Activated CD8-positive, alpha-beta memory T cell treated with anti-CD3 and anti-CD28 coated beads for 48 hours (primary cell): ENCODE results near the gene NOC4L.
"Not testable (repeated sequence)": the region's sequence is repeated elsewhere in the genome, so short reads cannot be mapped to it uniquely, and the experiment has no call there.

Source experiments
- DNase-seq, 3 experiments: peaks; one replicate each; pipeline ENCODE4 v3.0.0-alpha.2; 2020; ENCODE audit warnings: low read depth in 2 of 3, low spot score in 2 of 3

Gene NOC4L

DNA sequence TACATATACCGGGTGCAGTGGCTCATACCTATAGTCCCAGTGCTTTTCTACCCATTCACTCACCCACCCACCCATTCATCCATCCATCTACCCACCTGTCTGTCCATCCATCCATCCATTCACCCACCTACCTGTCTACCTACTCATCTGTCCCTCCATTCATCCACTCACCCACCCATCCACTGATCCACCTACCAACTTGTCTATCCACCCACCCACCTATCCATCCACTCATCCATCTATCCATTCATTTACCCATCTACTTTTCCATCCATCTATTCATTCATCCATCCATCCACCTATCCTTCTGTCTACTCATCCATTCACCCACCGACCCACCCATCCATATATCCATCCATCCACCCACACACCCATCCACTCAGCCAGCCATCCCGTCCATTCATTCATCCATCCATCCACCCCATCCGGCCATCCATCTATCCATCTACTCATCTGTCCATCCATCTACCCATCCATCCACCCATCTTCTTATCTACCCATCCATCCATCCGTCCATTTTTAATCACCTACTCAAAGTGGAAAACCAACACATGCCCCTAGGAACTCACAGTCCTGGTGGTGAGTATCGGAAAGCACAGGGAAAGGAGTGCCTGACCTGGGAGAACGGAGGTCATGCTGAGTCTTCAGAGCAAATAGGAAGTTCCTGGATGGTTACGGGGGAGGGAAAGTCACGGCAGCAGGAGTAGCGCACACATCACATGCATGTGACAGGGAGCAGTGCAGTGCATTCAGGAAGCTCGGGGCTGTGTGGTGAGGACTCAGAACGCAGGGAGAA lies 20.1 kb upstream of the NOC4L start:
- no peak for DNase-seq

DNA sequence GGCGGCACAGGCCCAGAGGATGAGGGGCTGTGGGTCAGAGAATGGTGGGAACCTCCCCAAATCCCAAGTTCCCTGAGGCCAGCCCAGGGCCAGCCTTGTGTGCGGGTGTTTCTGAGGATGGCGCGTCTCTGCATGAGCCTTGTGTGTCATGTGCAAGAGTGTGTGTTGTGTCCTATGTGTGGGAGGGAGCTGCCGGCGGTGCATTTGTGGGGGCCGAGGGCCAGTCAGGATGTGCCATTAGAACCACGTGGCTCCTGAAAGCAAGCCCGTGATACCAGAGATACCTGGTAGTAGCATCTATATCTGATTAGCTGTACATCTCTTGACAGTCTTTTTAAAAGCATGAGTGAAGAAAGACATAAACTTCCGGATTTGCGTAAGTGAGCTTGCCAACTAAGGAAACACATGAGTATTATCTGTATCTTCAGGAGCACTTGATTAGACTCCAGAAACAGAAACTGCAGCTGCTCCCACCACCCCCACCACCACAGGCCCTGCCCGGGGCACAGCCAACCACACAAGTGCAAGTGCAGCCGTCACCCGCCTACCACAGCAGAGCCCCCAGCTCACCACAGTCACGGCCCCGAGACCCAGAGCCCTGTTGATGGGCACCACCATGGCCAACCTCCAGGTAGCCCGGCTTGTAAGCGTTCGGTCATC lies 19.4 kb upstream of the NOC4L start:
- no peak for DNase-seq

DNA sequence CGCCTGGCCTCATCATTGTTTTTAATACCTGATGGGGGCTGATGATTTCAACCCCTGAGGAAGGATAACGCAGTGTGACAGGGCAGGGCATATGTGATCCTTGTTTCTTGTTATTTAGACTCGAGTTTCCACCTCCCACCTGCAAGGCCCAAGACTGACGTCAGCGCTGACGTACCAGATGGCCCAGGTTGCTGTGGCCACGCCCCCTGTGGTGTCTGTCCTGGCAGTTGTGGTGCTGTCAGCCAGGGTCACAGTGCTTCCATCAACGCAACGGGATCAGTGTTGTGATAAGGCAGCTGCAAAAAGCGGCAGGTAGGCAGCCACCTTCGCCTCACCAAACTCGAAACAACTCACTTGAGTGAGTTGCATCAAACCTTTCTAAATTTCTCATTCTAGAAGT lies 18.5 kb upstream of the NOC4L start:
- DNase-seq, result no peak

DNA sequence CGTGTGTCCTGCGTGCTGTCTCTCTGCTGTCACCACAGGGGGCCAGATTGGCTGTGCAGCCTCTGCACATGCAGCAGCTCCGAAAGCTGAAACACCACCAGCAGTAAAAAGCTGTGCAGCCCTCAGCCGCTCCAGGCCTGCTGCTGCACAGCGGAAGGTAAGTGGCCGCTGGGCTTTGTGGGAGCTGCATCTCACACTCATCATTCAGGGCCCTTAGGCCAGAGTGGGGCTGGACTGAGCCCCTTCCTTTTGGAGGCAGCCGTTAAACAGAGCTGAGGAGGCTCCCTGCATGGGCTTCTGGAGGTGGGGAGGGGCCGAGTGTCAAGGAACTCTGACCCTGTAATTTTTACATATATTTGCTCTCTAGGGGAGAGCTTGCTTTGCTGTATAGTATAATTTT lies 17.2 kb upstream of the NOC4L start:
- DNase-seq, result no peak

DNA sequence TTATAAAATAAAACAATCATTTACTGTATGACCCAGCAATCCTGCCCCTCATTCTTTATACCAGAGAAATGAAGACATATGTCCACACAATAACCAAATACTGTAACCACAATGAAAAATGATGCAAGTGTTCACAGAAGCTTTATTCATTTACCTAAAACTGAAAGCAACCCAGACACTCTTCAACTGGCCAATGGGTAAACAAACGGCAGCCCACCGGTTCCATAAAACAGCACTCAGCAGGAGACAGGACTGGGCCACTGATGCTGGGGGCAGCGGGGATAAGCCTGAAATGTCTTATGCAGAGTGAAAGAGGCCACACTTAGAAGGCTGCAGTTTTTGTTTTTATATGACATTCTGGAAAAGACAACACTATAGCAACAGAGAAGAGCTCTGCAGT lies 15.2 kb upstream of the NOC4L start:
- DNase-seq, result no peak

DNA sequence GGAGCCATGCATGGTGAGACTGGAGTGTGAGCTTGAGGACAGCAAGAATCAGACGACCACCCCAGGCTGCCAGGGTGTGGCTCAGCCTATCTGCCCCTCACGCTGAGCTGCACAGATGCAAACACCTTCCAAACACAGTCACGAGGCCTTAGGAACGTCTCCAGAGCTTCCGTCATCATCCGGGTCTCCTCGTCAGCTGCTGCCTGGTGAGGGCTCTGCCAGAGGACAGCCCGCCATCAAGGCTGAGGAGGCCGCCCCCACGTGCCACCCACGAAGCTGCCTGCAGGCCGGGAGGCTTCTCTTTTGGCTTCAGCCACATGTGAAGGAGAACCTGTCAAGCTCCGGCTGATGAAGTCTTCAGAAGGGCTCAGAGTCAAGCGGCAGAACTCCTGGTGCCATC lies 13.6 kb upstream of the NOC4L start:
- no peak for DNase-seq

DNA sequence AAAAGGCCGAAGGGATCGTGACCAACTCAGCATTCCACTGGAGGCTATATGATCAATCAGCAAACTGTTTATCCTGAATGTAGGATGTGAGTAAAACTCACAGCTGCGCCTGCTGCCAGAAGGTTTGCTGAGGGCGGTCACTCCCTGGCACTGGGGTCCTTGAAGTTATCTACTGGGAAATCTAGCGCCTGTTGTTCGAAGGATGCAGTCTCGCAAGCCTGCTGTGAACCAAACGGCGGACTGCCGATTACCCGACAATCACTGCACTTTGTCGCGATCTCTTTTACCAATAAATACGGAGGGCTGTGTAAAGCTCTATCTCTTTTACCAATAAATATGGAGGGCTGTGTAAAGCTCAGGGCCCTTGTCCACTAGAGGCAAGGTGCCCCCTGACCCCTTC lies 13.0 kb upstream of the NOC4L start:
- DNase-seq, result no peak

DNA sequence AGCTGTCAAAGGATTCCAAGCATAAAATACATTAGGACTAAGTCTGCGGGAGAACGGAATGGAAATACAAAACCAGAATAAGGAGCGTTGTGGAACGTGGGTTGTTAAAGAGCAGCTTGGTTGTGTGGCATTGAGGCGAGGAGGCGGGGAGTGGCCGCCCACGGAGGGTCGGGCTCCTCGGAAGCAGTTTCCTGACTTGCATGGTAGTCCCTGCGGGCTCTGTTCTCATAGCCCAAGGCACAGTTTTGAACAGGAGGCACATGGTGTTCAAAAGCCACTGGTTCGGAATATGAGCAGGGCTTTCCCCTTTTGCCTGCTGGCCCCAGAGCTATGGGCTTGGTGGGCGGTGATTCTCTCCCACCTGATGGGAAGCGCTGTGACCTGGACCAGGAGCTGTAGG lies 12.3 kb upstream of the NOC4L start:
- DNase-seq, result no peak

DNA sequence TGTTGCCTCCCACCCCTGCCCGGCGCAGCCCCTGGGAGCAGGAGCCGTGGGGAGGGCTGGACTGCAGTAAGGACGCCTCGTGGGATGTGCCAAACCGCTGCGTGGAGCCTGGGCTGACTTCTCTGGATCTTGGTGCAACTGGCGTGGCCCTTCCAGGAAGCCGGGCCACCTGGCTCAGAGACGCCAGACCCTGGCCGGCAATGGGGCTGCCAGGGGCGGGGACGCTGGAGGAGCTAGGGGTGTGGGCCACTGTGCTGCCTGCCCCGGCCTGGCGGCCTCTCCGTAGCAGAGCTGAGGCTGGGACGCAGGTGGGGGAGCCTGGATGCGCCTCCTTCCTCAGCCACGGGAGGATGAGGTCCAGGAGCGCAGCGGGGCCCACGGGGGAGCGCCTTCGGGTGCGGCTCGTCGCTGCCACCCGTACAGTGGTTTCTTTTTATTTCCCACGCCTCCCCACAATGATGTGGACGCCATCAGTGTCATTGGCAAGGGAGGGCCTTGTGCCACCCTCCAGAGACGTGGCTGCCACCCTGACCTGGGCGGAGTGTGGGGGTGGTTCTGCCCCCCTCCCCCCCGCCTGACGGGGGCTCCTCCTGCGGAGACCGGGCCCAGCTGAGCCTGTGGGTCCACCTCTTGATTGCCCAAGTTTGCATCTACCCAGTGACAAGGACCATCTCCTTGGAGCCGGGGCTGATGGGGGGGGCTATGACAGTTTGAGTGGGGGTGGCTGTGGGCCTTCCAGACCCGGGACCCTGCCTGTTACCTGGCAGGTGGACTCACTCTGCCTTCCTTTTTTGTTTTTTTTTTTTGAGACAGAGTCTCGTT lies 11.4 kb upstream of the NOC4L start:
- no peak for DNase-seq

DNA sequence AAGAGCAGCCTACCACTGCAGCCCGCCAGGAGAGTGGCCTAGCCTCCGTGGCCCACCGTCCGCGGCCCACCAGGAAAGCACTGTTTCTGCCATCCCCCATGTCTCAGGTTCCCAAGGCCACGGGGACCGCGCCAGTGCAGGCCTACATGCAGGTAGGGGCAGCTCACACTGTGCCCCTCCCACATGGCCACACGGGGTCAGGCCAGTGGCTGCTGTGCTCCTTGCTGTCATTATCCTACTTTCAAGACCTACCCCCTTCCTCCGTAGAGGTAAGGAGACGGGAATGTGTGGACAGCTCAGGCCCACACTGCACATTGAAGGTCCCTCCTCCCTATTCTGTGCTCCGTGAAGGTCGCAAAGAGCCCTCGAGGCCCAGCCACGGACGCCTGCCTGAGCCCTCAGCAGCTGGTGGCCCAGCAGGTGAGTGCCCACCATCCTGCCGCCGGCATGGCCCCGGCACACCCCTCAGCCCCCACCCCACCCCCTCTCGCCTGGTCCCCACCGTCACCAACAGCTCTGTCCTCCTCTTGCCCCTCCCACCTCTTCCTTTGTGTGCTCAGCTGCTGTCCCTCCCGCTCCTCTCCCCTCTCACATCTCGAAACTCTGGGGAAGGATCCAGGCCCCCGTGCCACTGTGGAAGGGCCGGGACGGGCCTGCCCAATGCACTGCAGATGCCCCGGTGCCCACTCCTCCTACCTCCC lies 10.2 kb upstream of the NOC4L start:
- DNase-seq, result no peak

DNA sequence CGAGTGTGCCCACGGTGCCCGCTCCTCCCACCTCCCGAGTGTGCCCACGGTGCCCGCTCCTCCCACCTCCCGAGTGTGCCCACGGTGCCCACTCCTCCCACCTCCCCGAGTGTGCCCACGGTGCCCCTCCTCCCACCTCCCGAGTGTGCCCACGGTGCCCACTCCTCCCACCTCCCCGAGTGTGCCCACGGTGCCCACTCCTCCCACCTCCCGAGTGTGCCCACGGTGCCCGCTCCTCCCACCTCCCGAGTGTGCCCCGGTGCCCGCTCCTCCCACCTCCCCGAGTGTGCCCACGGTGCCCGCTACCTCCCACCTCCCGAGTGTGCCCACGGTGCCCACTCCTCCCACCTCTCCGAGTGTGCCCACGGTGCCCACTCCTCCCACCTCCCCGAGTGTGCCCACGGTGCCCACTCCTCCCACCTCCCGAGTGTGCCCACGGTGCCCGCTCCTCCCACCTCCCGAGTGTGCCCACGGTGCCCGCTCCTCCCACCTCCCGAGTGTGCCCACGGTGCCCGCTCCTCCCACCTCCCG lies 9.5 kb upstream of the NOC4L start:
- not testable (repeated sequence) for DNase-seq

DNA sequence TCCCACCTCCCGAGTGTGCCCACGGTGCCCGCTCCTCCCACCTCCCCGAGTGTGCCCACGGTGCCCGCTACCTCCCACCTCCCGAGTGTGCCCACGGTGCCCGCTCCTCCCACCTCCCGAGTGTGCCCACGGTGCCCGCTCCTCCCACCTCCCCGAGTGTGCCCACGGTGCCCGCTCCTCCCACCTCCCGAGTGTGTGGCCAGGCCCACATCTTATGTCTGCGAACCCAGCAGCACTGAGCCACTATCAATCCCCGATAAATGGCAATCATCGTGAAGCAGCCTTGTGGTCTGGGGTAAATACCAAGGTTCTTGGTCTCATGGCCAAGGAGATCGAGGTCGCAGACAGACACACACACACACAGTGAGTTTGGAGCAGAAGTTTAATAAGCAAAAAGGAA lies 8.0 kb upstream of the NOC4L start:
- not testable (repeated sequence) for DNase-seq

DNA sequence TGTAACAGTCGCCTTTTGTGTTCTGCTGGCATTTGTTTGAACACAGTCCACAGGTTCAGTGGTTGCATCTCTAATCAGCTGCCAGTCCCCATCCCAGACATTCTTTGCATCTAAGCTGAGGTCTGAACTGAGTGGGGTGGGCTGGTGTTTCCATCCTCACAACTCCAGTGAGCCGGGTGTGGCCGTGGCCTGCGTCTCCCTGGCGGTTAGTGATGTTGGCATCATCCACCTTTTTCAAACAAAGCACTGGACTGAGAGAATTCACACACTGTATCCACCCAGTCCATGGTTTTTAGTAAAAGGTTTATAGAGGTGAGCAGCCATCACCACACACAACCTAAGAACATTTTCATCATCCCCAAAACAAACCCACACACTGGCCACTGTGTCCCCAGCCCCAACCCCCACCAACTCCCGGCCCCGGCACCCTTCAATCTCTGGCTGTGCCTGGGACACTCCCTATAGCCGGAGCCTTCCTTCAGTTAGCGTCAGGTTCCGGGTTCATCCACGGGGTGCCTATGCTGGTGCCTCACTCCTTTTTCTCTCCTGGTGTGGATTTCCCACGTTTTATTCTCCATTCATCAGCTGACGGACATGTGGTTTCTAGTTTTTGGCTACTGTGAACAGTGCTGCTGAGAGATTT lies 6.7 kb upstream of the NOC4L start:
- no peak for DNase-seq

DNA sequence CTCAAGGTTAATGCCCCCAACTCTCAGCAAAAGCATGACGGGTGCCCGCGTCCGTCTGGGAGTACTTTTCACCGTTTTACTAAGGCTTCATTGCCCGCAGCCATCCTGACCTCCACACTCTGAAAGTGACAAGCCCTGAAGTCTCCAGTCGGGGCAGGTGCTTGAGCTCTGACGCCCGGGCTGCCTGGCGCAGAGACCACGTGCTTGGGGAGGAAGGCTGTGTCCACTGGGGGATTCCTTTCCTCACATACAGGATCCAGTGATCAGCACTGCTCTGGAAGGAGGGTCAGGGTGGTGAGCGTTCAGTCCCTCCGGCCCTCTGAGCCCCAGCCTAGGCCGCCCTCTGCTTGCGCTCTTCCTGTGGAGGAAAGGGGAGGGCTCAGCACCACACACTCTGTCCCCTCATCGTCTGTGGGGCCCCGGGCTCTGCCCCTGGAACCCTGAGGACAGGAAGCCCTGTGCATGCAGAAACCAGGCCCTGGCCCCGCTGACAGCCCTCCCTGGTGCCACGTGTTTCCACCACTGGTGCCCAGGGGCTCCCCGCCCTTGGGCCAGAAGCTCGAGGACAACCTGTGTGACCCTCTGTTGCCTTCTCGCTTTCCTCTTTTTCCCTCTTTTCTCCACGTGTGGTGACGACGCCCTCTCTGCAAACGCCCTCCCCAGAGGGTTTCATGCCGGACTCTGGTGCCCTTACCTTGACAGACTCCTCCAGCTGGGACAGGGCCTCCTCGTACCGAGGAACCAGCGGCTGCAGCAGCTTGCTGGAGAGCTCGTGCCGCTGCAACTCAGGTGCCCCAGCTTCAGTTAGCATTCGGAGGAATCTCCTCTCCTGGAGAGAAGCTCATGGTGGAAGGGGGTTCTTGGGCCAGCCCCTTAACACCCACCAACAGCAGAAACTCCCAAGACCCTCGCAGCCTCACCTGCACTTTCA lies 5.1 kb upstream of the NOC4L start:
- DNase-seq, result no peak

DNA sequence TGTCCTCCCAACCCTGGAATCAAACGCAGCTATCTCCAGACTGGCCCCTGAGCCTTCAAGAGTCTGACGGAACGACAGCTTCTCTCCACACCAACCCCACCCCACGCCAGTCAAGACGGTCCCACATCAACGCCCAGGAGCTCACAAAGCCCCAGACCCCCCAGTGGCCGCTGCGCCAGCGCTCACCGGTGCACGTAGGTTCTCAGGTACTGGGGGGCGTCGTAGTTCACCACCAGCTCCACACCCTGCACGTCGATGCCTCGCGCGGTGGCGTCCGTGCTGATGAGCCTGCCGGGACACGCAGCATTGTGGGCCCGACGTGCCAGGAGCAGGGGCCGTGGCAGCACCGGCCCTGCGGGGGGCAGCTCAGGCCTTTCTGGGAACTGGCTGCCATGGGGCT lies 4.3 kb upstream of the NOC4L start:
- no peak for DNase-seq

DNA sequence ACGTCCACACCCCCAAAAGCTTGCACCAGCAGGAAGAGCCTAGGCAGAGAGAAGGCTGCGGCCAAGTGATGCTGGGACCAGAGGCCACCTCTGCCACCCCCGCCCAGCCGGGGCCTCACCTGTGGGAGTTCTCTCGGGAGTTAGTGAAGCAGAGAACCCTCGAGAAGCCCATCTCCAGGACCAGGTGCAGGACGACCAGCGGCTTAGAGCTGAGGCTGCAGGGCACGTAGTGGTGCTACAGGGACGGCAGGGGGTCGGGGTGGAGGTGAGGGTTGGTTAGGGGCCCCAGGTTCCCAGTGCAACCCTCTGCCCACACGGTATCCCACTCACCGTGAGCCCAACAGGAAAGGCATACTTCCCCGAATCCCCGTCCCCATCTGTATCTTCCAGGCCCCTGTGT lies 3.8 kb upstream of the NOC4L start:
- no peak for DNase-seq

DNA sequence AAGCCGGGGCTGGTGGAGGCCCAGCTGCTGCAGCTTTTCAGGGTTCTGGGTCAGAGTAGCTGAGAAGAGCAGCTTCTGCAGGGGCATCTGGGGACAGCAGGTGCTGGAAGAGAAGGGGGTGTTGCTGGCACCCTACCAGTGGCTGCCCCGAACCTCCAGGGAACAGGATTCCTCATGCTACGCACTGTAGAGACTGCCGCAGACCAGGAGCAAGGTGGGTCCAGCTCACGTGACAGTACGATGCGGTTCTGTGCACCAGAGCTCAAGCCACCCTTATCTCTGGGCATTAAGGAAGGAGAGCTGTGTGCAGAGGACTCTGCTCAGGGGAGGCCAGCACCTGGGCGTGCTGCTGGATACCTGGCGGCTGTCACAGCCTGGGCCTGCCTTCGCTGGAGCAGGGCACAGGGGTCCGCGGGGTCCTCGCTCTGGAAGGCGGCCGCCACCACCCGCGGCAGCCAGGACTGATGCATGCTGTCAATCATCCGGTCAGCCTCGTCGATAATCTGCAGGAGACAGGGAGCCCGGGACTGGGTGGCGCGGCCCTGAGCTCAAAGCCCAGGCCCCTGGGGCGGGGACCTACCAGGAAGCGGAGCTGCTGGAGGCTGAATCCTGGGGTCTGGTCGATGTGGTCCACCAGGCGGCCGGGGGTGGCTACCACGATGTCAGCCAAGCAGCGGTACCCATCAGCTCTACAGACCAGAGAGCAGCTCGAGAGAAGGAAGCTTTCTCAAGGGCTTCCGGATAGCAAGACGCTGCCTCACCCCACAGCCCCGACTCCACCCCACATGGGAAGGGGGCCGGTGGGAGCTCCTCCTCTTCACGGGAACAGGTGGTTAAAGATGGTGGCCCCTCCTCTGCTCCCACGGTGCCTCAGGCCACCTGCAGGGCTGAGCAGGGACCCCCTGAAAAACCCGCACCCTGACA lies 3.1 kb upstream of the NOC4L start:
- no peak for DNase-seq

DNA sequence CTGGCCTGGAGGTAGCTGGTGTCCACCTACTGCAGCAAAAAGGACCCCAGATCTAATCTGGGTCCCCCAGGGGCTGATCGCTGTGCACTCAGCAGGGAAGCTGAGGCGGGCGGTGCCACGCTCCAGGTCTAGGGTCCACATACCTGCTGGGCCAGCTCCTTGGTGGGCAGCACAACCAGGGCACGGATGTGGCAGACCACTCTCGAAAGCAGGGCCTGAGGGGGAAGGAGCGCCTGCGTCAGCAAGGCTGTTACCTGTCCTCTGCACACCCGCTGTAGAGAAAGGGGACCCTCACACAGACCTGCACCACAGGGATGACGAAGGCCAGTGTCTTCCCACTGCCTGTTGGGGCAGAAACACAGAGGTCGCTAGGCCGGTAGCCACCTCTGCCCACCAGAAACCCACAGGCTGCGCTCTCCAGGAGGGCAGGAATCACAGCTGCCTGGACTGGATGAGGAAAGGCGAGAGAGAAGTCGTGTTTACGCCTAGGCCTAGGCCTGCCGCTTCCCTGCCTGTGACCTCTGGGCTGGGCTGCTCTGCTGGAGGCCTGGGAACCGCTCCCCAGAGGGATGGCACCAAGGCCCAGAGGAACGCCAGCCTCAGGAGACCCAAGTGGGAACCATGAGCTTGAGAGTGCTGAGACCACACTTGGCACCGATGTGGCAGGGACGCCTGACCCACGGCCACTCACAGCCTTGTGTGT lies 2.1 kb upstream of the NOC4L start:
- no peak for DNase-seq
